ENCODE measurements around the gene CDC42BPB.

Gene CDC42BPB

GRCh38 chr14:103094406-103095209 lies 37.3 kb upstream of the CDC42BPB start, which contains the start of gene EXOC3L4:
Gene EXOC3L4, plus strand, starts transcription at chr14:103094725. Its CDS starts 5,495 bp downstream, at chr14:103100220.
- no peak within 1 kb of the TSS for H3K4me2 ChIP-seq (ENCODE audit: insufficient read depth, low read length)
- no peaks in the 10 kb centered on the region for H3K9me3 ChIP-seq (ENCODE audit: insufficient read depth, low read length, severe bottlenecking)
- TF ChIP-seq EZH2 (IDR thresholded peaks at IDR 0.05; ENCODE audit: borderline replicate concordance, low read depth, low read length, severe bottlenecking), result no peak
- TF ChIP-seq CTCF (IDR thresholded peaks at IDR 0.05; ENCODE audit: borderline replicate concordance, extremely low read depth, low read length, poor library complexity, severe bottlenecking), result no peak
- H4K20me1 ChIP-seq (ENCODE audit: insufficient read depth, low read length), result peaks cover 8% of the 10 kb centered on the region; the same call in 1 of the 2 replicates
- H3K4me1 ChIP-seq (ENCODE audit: insufficient read depth, low read length), result peaks cover 16% of the 10 kb centered on the region
- no peak within 1 kb of the TSS for H3K9ac ChIP-seq (ENCODE audit: low read depth, low read length)
- H3K4me3 ChIP-seq (ENCODE audit: low read depth in 1 of 2, low read length in 2 of 2), result no peak within 1 kb of the TSS
- peaks cover 13% of the 10 kb centered on the region for H3K27me3 ChIP-seq (ENCODE audit: insufficient read depth, low read length, poor library complexity)
- H3K79me2 ChIP-seq (ENCODE audit: insufficient read depth, low read length), result no peaks in the 10 kb centered on the region
- no peak within 1 kb of the TSS for H2AFZ ChIP-seq (ENCODE audit: low read depth, low read length)
- H3K27ac ChIP-seq (ENCODE audit: low read length), result no peak within 1 kb of the TSS
- ATAC-seq (ENCODE audit: insufficient read depth, low read depth) (no peak), DNase-seq (no peak)
- no peaks in the 10 kb centered on the region for H3K36me3 ChIP-seq (ENCODE audit: insufficient read depth, low read length)

- H3K27me3 ChIP-seq (ENCODE audit: insufficient read depth, low read length, poor library complexity), result peaks cover 13% of the 10 kb centered on the region
- H3K79me2 ChIP-seq (ENCODE audit: insufficient read depth, low read length), result no peaks in the 10 kb centered on the region
- no peak overlapping the region for H2AFZ ChIP-seq (ENCODE audit: low read depth, low read length)
- ATAC-seq (ENCODE audit: insufficient read depth, low read depth), result no peak
- H3K4me2 ChIP-seq (ENCODE audit: insufficient read depth, low read length), result no peak overlapping the region
- H3K4me3 ChIP-seq (ENCODE audit: low read depth in 1 of 2, low read length in 2 of 2), result no peak overlapping the region
- no peak overlapping the region for H3K9ac ChIP-seq (ENCODE audit: low read depth, low read length)
- TF ChIP-seq CTCF (IDR thresholded peaks at IDR 0.05; ENCODE audit: borderline replicate concordance, extremely low read depth, low read length, poor library complexity, severe bottlenecking) (no peak), EZH2 (IDR thresholded peaks at IDR 0.05; ENCODE audit: borderline replicate concordance, low read depth, low read length, severe bottlenecking) (no peak)
- H3K4me1 ChIP-seq (ENCODE audit: insufficient read depth, low read length), result peaks cover 16% of the 10 kb centered on the region
- peaks cover 8% of the 10 kb centered on the region; the same call in 1 of the 2 replicates for H4K20me1 ChIP-seq (ENCODE audit: insufficient read depth, low read length)
- DNase-seq, result no peak
- H3K9me3 ChIP-seq (ENCODE audit: insufficient read depth, low read length, severe bottlenecking), result no peaks in the 10 kb centered on the region
- H3K36me3 ChIP-seq (ENCODE audit: insufficient read depth, low read length), result no peaks in the 10 kb centered on the region
- H3K27ac ChIP-seq (ENCODE audit: low read length), result no peak overlapping the region
Measured at GRCh38 chr14:103093856-103094405, 36.6 kb upstream of the CDC42BPB start.

- peak overlapping the region; percentile 70 for H3K4me2 ChIP-seq (ENCODE audit: insufficient read depth, low read length)
- no peaks in the 10 kb centered on the region for H3K9me3 ChIP-seq (ENCODE audit: insufficient read depth, low read length, severe bottlenecking)
- H3K36me3 ChIP-seq (ENCODE audit: insufficient read depth, low read length), result no peaks in the 10 kb centered on the region
- peaks cover 8% of the 10 kb centered on the region for H4K20me1 ChIP-seq (ENCODE audit: insufficient read depth, low read length)
- H3K27me3 ChIP-seq (ENCODE audit: insufficient read depth, low read length, poor library complexity), result peaks cover 13% of the 10 kb centered on the region
- ATAC-seq (ENCODE audit: insufficient read depth, low read depth) (no peak; the same call in 2 of the 3 replicates), DNase-seq (no peak)
- no peak overlapping the region for H3K9ac ChIP-seq (ENCODE audit: low read depth, low read length)
- peak overlapping the region in 1 of 2 experiments; percentile 43; a peak in 1 of 4 replicates for H3K4me3 ChIP-seq (ENCODE audit: low read depth in 1 of 2, low read length in 2 of 2)
- peaks cover 16% of the 10 kb centered on the region for H3K4me1 ChIP-seq (ENCODE audit: insufficient read depth, low read length)
- TF ChIP-seq EZH2 (IDR thresholded peaks at IDR 0.05; ENCODE audit: borderline replicate concordance, low read depth, low read length, severe bottlenecking), result no peak
- no peak for TF ChIP-seq CTCF (IDR thresholded peaks at IDR 0.05; ENCODE audit: borderline replicate concordance, extremely low read depth, low read length, poor library complexity, severe bottlenecking)
- H2AFZ ChIP-seq (ENCODE audit: low read depth, low read length), result no peak overlapping the region
- H3K79me2 ChIP-seq (ENCODE audit: insufficient read depth, low read length), result no peaks in the 10 kb centered on the region
- H3K27ac ChIP-seq (ENCODE audit: low read length), result no peak overlapping the region
Measured at GRCh38 chr14:103091883-103092222, 34.5 kb upstream of the CDC42BPB start.

Measured in DND-41 (cell line).